ENCODE measurements around the gene SIAH3.

GRCh38 chr13:45885194-45885593 lies 33.6 kb upstream of the SIAH3 start:
- TF ChIP-seq, protein P1, sequence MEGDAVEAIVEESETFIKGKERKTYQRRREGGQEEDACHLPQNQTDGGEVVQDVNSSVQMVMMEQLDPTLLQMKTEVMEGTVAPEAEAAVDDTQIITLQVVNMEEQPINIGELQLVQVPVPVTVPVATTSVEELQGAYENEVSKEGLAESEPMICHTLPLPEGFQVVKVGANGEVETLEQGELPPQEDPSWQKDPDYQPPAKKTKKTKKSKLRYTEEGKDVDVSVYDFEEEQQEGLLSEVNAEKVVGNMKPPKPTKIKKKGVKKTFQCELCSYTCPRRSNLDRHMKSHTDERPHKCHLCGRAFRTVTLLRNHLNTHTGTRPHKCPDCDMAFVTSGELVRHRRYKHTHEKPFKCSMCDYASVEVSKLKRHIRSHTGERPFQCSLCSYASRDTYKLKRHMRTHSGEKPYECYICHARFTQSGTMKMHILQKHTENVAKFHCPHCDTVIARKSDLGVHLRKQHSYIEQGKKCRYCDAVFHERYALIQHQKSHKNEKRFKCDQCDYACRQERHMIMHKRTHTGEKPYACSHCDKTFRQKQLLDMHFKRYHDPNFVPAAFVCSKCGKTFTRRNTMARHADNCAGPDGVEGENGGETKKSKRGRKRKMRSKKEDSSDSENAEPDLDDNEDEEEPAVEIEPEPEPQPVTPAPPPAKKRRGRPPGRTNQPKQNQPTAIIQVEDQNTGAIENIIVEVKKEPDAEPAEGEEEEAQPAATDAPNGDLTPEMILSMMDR (conservative IDR thresholded peaks at IDR 0.05; ENCODE audit: low read depth in 2 of 2) = no peak
- TF ChIP-seq EZH2phosphoT487 (IDR thresholded peaks at IDR 0.05; ENCODE audit: unreplicated experiment) (no peak), EZH2 (IDR thresholded peaks at IDR 0.05; ENCODE audit: low read depth, unreplicated experiment) (no peak), POLR2AphosphoS5 (IDR thresholded peaks at IDR 0.05; ENCODE audit: low read depth) (no peak)

Data from GM23338 (cell line).